Measurements from ENCODE around the gene ELMOD2. TPM values are rescaled to one million over a fixed set of nuclear protein-coding genes. Genes with fewer than 3 reads are reported as not detected.

ELMOD2 gene
- total RNA-seq = 10 to 100 TPM; 65.5 to 67.9 TPM
- 36.7 TPM for polyA plus RNA-seq (2013, experiment 1 of 2)
- 34.6 TPM for polyA plus RNA-seq (2013, experiment 2 of 2)
- long read RNA-seq, experiment 1, full-length matches to known transcripts = 6 of 36 reads
- long read RNA-seq, experiment 1, partial matches to known transcripts = 19 of 36 reads
- long read RNA-seq, experiment 1, other reads (novel, unspliced or antisense) = 11 of 36 reads
- long read RNA-seq, experiment 2, full-length matches to known transcripts = 80 of 122 reads
- long read RNA-seq, experiment 2, partial matches to known transcripts = 3 of 122 reads
- long read RNA-seq, experiment 2, other reads (novel, unspliced or antisense) = 39 of 122 reads
- long read RNA-seq, experiment 3, full-length matches to known transcripts = 230 of 294 reads
- long read RNA-seq, experiment 3, partial matches to known transcripts = 11 of 294 reads
- long read RNA-seq, experiment 3, other reads (novel, unspliced or antisense) = 53 of 294 reads
- long read RNA-seq, experiment 4, full-length matches to known transcripts = 36 of 44 reads
- long read RNA-seq, experiment 4, partial matches to known transcripts = 0 of 44 reads
- long read RNA-seq, experiment 4, other reads (novel, unspliced or antisense) = 8 of 44 reads

- Mint-ChIP-seq H3K4me3 (peak within 1 kb of the TSS; percentile 75), H3K36me3 (ENCODE audit: low read depth) (peaks cover 22% of the 10 kb centered on the region), H3K27ac (peak within 1 kb of the TSS; percentile 89), H3K9me3 (peaks cover 21% of the 10 kb centered on the region), H3K4me1 (peaks cover 19% of the 10 kb centered on the region), H3K27me3 (ENCODE audit: insufficient read depth) (peaks cover 16% of the 10 kb centered on the region)
- Histone ChIP-seq H3K27me3 (ENCODE audit: control insufficient read depth, insufficient read depth, low read length, poor library complexity, severe bottlenecking) (no peaks in the 10 kb centered on the region), H3K4me3 (ENCODE audit: low read length) (peak within 1 kb of the TSS; percentile 89), H3K36me3 (ENCODE audit: control insufficient read depth, insufficient read depth, low read length) (peaks cover 26% of the 10 kb centered on the region), H3K9me3 (ENCODE audit: control insufficient read depth, low read length) (peaks cover 22% of the 10 kb centered on the region), H3K9ac (ENCODE audit: extremely low read depth, low read length, poor library complexity, severe bottlenecking) (peak within 1 kb of the TSS; percentile 49), H3K4me1 (ENCODE audit: control insufficient read depth, insufficient read depth, low read length) (no peaks in the 10 kb centered on the region), H3K27ac (ENCODE audit: low read depth, low read length) (peak within 1 kb of the TSS; percentile 91)
- peak; percentile 99 for DNase-seq
- 1 to 4% methylated on average over 17 to 76 of the region's 77 CpGs for WGBS, 2 experiments (ENCODE audit: insufficient coverage in 1 of 2, insufficient read length in 1 of 2)
- TF ChIP-seq, protein P1, sequence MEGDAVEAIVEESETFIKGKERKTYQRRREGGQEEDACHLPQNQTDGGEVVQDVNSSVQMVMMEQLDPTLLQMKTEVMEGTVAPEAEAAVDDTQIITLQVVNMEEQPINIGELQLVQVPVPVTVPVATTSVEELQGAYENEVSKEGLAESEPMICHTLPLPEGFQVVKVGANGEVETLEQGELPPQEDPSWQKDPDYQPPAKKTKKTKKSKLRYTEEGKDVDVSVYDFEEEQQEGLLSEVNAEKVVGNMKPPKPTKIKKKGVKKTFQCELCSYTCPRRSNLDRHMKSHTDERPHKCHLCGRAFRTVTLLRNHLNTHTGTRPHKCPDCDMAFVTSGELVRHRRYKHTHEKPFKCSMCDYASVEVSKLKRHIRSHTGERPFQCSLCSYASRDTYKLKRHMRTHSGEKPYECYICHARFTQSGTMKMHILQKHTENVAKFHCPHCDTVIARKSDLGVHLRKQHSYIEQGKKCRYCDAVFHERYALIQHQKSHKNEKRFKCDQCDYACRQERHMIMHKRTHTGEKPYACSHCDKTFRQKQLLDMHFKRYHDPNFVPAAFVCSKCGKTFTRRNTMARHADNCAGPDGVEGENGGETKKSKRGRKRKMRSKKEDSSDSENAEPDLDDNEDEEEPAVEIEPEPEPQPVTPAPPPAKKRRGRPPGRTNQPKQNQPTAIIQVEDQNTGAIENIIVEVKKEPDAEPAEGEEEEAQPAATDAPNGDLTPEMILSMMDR (conservative IDR thresholded peaks at IDR 0.05) = peak; percentile 95
Observed at GRCh38 chr4:140523857-140524742, at the start of gene ELMOD2. Gene ELMOD2, plus strand, starts transcription at chr4:140524168. Its CDS starts 1,261 bp downstream, at chr4:140525429.

- H3K4me3 Mint-ChIP-seq = no peak overlapping the region
- no peaks in the 10 kb centered on the region for H3K36me3 Mint-ChIP-seq (ENCODE audit: low read depth)
- no peak overlapping the region for H3K4me3 ChIP-seq (ENCODE audit: low read length)
- H3K9me3 Mint-ChIP-seq = peaks cover 18% of the 10 kb centered on the region
- no peak overlapping the region for H3K9ac ChIP-seq (ENCODE audit: extremely low read depth, low read length, poor library complexity, severe bottlenecking)
- no peaks in the 10 kb centered on the region for H3K36me3 ChIP-seq (ENCODE audit: control insufficient read depth, insufficient read depth, low read length)
- H3K27me3 ChIP-seq (ENCODE audit: control insufficient read depth, insufficient read depth, low read length, poor library complexity, severe bottlenecking) = no peaks in the 10 kb centered on the region
- H3K4me1 Mint-ChIP-seq = peaks cover 3% of the 10 kb centered on the region
- H3K27ac Mint-ChIP-seq = no peak overlapping the region
- TF ChIP-seq, protein P1 (conservative IDR thresholded peaks at IDR 0.05) = no peak
- H3K4me1 ChIP-seq (ENCODE audit: control insufficient read depth, insufficient read depth, low read length) = no peaks in the 10 kb centered on the region
- DNase-seq = no peak
- H3K27me3 Mint-ChIP-seq (ENCODE audit: insufficient read depth) = no peaks in the 10 kb centered on the region
- H3K27ac ChIP-seq (ENCODE audit: low read depth, low read length) = no peak overlapping the region
- WGBS, 2 experiments (ENCODE audit: insufficient coverage in 1 of 2, insufficient read length in 1 of 2) = 88 to 91% methylated on average over 3 to 4 of the region's 4 CpGs
- peaks cover 16% of the 10 kb centered on the region for H3K9me3 ChIP-seq (ENCODE audit: control insufficient read depth, low read length)
Observed at GRCh38 chr4:140483445-140483844, 40.5 kb upstream of the ELMOD2 start.

DNA sequence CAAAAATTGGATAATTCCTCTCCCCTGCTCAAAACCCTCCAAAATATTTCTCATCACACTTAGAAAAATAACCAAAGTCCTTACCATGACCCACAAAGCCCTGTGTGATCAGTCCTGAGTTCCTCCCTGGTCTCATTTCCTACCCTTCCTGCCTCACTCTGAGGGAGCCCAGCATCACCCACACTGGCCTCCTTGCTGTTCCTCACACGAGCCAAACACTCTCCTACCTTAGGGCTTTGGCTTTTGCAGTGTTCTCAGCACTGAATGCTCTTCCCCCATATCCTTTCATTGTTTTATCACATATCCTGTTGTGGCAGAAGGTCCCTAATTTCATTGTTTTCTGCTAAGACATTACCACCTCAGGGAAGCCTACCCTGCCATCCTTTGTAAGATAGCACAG is 38.0 kb upstream of the ELMOD2 start:
- H3K27me3 ChIP-seq (ENCODE audit: control insufficient read depth, insufficient read depth, low read length, poor library complexity, severe bottlenecking) = no peaks in the 10 kb centered on the region
- H3K4me3 ChIP-seq (ENCODE audit: low read length) = no peak overlapping the region
- Mint-ChIP-seq H3K36me3 (ENCODE audit: low read depth) (no peaks in the 10 kb centered on the region), H3K4me1 (peaks cover 3% of the 10 kb centered on the region), H3K27me3 (ENCODE audit: insufficient read depth) (peaks cover under 1% of the 10 kb centered on the region), H3K27ac (no peak overlapping the region), H3K9me3 (peaks cover 18% of the 10 kb centered on the region), H3K4me3 (no peak overlapping the region)
- H3K27ac ChIP-seq (ENCODE audit: low read depth, low read length) = no peak overlapping the region
- H3K9me3 ChIP-seq (ENCODE audit: control insufficient read depth, low read length) = peaks cover 16% of the 10 kb centered on the region
- H3K36me3 ChIP-seq (ENCODE audit: control insufficient read depth, insufficient read depth, low read length) = no peaks in the 10 kb centered on the region
- no peaks in the 10 kb centered on the region for H3K4me1 ChIP-seq (ENCODE audit: control insufficient read depth, insufficient read depth, low read length)
- no peak overlapping the region for H3K9ac ChIP-seq (ENCODE audit: extremely low read depth, low read length, poor library complexity, severe bottlenecking)
- peak; percentile 45 for DNase-seq
- WGBS, 2 experiments (ENCODE audit: insufficient coverage in 1 of 2, insufficient read length in 1 of 2) = 69 to 100% methylated on average over 1 of the region's 1 CpG
- TF ChIP-seq, protein P1 (conservative IDR thresholded peaks at IDR 0.05) = no peak

Data from endodermal cell (in vitro differentiated cells).